ENCODE results near the gene GPC5. TPM values are rescaled to one million over a fixed set of nuclear protein-coding genes. Genes with fewer than 3 reads are reported as not detected.

The GPC5 gene
- total RNA-seq, 2 donors from 2014 or later: 0.83 to 1.3 TPM

DNA sequence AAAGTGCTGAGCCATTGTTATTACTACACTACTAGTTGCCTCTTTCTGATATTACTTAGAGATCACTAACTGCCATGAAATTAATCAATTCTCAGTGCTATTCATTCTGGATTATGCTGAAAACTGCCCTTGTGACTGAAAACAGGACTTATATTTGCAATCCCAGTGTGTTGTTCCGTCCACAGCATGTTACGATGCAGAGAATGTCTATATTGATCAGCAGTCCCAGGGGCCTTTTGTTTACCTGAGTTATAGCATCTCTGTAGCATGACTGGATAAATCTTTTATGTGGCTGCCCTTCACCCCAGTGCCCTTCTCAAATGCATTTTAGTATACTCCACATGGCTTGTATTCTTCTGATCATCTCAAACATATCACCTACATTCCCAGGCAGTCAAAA lies 251.0 kb downstream of the GPC5 start:
- no peaks in the 10 kb centered on the region for H3K9me3 ChIP-seq
- no peaks in the 10 kb centered on the region for H3K4me1 ChIP-seq
- no peaks in the 10 kb centered on the region for H3K27me3 ChIP-seq
- H3K36me3 ChIP-seq: no peaks in the 10 kb centered on the region
- DNase-seq (ENCODE audit: low spot score): no peak
- no peak overlapping the region for H3K27ac ChIP-seq
- TF ChIP-seq, protein P1, sequence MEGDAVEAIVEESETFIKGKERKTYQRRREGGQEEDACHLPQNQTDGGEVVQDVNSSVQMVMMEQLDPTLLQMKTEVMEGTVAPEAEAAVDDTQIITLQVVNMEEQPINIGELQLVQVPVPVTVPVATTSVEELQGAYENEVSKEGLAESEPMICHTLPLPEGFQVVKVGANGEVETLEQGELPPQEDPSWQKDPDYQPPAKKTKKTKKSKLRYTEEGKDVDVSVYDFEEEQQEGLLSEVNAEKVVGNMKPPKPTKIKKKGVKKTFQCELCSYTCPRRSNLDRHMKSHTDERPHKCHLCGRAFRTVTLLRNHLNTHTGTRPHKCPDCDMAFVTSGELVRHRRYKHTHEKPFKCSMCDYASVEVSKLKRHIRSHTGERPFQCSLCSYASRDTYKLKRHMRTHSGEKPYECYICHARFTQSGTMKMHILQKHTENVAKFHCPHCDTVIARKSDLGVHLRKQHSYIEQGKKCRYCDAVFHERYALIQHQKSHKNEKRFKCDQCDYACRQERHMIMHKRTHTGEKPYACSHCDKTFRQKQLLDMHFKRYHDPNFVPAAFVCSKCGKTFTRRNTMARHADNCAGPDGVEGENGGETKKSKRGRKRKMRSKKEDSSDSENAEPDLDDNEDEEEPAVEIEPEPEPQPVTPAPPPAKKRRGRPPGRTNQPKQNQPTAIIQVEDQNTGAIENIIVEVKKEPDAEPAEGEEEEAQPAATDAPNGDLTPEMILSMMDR (IDR thresholded peaks at IDR 0.05): no peak
- H3K4me3 ChIP-seq: no peak overlapping the region

DNA sequence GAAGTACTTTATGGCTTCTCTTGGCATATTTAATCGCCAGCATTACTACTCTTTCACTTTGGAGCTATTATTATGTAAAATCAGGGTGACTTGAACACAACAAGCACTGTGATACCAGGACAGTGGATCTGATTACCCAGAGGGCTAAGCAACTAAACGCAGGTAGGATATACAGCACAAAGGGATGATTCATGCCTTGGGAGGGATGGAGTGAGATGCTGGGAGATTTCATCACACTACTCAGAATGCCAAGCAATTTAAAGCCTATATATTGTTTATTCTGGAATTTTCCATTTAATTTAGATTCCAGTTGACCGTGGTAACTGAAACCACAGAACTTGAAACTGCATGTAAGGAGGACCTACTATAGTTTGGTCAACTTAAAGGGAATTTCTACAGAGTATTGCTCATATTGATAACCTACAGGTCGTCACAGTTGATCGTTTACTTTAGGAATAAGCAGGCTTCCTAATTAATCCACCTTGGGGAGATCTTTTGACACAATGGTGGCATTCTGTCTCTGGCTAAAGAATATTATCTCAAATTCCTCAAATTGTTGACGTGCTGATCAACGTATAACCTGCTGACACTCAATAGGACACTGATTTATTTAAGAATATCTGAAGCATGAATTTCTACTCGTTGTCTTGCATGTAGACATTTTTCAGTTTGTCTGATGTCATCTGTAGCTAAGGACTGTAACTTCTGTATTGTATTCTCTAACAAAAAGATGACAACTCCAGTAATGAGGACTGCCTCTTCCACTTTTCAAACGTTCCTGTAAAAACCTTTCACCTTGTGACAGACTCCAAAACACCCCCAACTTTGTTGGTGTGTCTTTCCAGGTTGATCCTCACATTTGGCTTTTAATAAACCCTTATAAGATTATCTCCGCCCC lies 254.2 kb downstream of the GPC5 start:
- TF ChIP-seq, protein P1 (IDR thresholded peaks at IDR 0.05): no peak
- no peak for DNase-seq (ENCODE audit: low spot score)
- H3K9me3 ChIP-seq: no peaks in the 10 kb centered on the region
- H3K4me1 ChIP-seq: no peaks in the 10 kb centered on the region
- no peaks in the 10 kb centered on the region for H3K27me3 ChIP-seq
- H3K36me3 ChIP-seq: no peaks in the 10 kb centered on the region
- no peak overlapping the region for H3K4me3 ChIP-seq
- H3K27ac ChIP-seq: no peak overlapping the region

DNA sequence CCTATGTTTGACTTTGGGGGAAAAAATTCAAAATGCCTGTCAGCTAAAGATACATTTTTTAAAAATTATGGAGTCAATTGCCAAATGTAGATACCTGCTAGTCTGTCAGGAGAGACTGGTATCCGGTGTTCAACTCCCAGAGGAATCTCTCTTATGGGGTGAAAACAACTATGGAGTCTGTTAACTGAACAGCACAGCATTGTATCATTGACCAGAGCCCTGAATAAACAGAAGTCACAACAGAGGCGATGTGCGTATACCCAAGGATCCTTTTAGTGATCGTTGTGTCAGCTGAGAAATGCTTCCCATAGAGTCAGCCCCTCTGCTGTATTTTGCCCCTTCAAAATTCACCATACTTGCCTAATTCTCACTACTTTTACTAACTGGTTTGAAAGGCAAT lies 257.3 kb downstream of the GPC5 start:
- Histone ChIP-seq H3K4me1 (no peaks in the 10 kb centered on the region), H3K36me3 (no peaks in the 10 kb centered on the region), H3K4me3 (no peak overlapping the region), H3K9me3 (no peaks in the 10 kb centered on the region), H3K27me3 (no peaks in the 10 kb centered on the region), H3K27ac (no peak overlapping the region)
- TF ChIP-seq, protein P1 (IDR thresholded peaks at IDR 0.05): no peak
- DNase-seq (ENCODE audit: low spot score): no peak

DNA sequence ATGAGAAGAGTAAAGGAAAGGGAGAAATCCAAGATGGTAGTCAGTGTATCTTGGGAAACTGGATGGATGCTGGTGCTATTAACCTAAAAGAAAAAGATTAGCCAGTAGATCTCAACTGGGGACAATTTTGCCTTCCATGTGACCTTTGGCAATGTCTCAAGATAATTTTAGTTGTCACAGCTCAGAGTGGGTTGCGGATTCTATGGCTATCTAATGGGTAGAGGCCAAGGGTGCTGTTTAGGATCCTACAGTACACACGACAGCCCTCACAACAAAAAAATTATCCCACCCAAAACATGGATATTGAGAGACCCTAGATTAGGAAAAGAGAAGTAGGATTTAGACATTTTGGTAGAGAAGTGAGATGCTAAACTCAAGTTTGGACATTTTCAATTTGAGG lies 258.9 kb downstream of the GPC5 start:
- Histone ChIP-seq H3K4me3 (no peak overlapping the region), H3K9me3 (no peaks in the 10 kb centered on the region), H3K4me1 (no peaks in the 10 kb centered on the region), H3K36me3 (no peaks in the 10 kb centered on the region), H3K27me3 (no peaks in the 10 kb centered on the region), H3K27ac (no peak overlapping the region)
- TF ChIP-seq, protein P1 (IDR thresholded peaks at IDR 0.05): no peak
- DNase-seq (ENCODE audit: low spot score): no peak

DNA sequence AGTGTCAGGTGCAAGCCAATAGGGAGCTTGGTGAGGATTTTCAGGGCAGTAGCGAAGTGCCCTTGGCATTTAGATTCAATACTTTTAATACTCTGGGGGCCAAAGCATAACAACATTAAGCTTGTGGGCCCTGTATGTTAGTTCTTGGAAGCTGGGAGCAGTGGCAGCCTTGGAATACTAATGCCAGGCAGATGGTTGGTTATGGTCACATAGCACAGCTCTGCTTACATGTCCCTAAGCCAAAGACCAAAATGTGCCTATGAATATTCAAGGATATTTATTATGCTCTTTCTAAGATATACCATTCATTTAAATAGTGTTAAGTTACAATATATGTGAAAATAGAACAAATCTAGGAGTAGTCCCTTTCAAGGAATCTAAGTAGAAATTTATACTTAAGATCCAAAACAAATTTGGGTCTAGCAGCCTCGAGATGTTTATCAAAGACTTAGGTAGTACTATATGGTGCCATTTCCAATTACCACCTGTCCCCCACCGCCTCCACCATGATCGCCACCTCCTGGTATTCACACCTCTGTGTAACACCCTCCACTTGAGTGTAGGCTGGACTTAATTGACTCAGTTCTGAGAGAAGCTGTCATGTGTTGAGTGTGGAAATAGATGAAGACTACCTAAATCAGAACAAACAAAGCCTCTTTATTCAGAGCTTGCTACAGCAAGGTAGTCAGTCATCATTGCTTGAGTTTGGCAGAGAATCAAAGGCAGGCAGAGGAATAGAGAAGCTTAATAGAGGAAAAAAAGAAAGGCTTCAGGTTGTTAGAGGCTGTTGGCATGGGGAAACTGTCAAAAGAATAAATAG lies 261.0 kb downstream of the GPC5 start:
- TF ChIP-seq, protein P1 (IDR thresholded peaks at IDR 0.05): no peak
- no peaks in the 10 kb centered on the region for H3K27me3 ChIP-seq
- DNase-seq (ENCODE audit: low spot score): no peak
- H3K9me3 ChIP-seq: no peaks in the 10 kb centered on the region
- H3K4me1 ChIP-seq: no peaks in the 10 kb centered on the region
- H3K36me3 ChIP-seq: no peaks in the 10 kb centered on the region
- H3K4me3 ChIP-seq: no peak overlapping the region
- H3K27ac ChIP-seq: no peak overlapping the region

Data from right atrium auricular region (tissue), 2 donors.